Effector memory CD8-positive, alpha-beta T cell (primary cell): ENCODE data around the gene SPOCD1.

Experiments used
- ATAC-seq: fragments of 150-1000 bp; cut with Tn5 transposase; replicated peaks from 2 replicates; pipeline ENCODE4 v1.10.0; 2021; ENCODE audit warnings: mild to moderate bottlenecking, moderate library complexity
- DNase-seq, 3 experiments: peaks; one replicate each; pipeline ENCODE4 v3.0.0; 2021
- H3K27ac Mint-ChIP-seq, 2 donors: one replicate each; pipeline ENCODE4 v1.8.0; 2022; ENCODE audit warnings: mild to moderate bottlenecking in 2 of 2, mixed read lengths in 2 of 2, moderate library complexity in 2 of 2
- H3K27me3 Mint-ChIP-seq, 2 donors: one replicate each; pipeline ENCODE4 v1.8.0; 2022; ENCODE audit warnings: mixed read lengths in 2 of 2
- H3K36me3 Mint-ChIP-seq: one replicate; pipeline ENCODE4 v1.8.0; 2022; ENCODE audit warnings: mild to moderate bottlenecking, moderate library complexity, mixed read lengths; ENCODE audit not compliant: insufficient read depth
- H3K4me1 Mint-ChIP-seq, 2 donors: one replicate each; pipeline ENCODE4 v1.8.0; 2022; ENCODE audit warnings: low read depth in 2 of 2, mixed read lengths in 2 of 2
- H3K4me3 Mint-ChIP-seq, 2 donors: one replicate each; pipeline ENCODE4 v1.8.0; 2022; ENCODE audit warnings: mild to moderate bottlenecking in 2 of 2, mixed read lengths in 2 of 2, moderate library complexity in 2 of 2
- H3K9me3 Mint-ChIP-seq, 2 donors: one replicate each; pipeline ENCODE4 v1.8.0; 2022; ENCODE audit warnings: mixed read lengths in 2 of 2

Gene SPOCD1

GRCh38 chr1:31745946-31746670 is 69.7 kb downstream of the SPOCD1 start:
- Mint-ChIP-seq H3K27me3 (no peaks in the 10 kb centered on the region), H3K36me3 (peaks cover 2% of the 10 kb centered on the region), H3K4me3 (peak overlapping the region; percentile 65 to 75), H3K4me1 (peaks cover 51 to 55% of the 10 kb centered on the region in 2 donors), H3K27ac (peak overlapping the region; percentile 54 to 84), H3K9me3 (no peaks in the 10 kb centered on the region)
- ATAC-seq (no peak), DNase-seq (no peak)

- Mint-ChIP-seq H3K27ac (no peak overlapping the region), H3K4me3 (peak overlapping the region in 1 of 2 donors; percentile 27), H3K27me3 (no peaks in the 10 kb centered on the region), H3K36me3 (peaks cover 2% of the 10 kb centered on the region), H3K9me3 (no peaks in the 10 kb centered on the region), H3K4me1 (peaks cover 43 to 47% of the 10 kb centered on the region in 2 donors)
- peak; percentile 82 for ATAC-seq
- peak; percentile 46 to 63 (median 50) for DNase-seq
These were observed 70.5 kb downstream of the SPOCD1 start for GRCh38 chr1:31745096-31745945.

- H3K9me3 Mint-ChIP-seq = no peaks in the 10 kb centered on the region
- peaks cover 33 to 44% of the 10 kb centered on the region in 2 donors for H3K4me1 Mint-ChIP-seq
- peaks cover 2% of the 10 kb centered on the region for H3K36me3 Mint-ChIP-seq
- DNase-seq (no peak), ATAC-seq (peak; percentile 50)
- H3K27me3 Mint-ChIP-seq = no peaks in the 10 kb centered on the region
- H3K27ac Mint-ChIP-seq = peak overlapping the region in 1 of 2 donors; percentile 36
- peak overlapping the region; percentile 27 to 34 for H3K4me3 Mint-ChIP-seq
These were observed 71.5 kb downstream of the SPOCD1 start for GRCh38 chr1:31744165-31744888.

- H3K36me3 Mint-ChIP-seq = peaks cover 2% of the 10 kb centered on the region
- no peaks in the 10 kb centered on the region for H3K9me3 Mint-ChIP-seq
- DNase-seq = no peak
- H3K4me3 Mint-ChIP-seq = no peak overlapping the region
- no peak for ATAC-seq
- H3K27me3 Mint-ChIP-seq = no peaks in the 10 kb centered on the region
- H3K27ac Mint-ChIP-seq = no peak overlapping the region
- peaks cover 23 to 39% of the 10 kb centered on the region in 2 donors for H3K4me1 Mint-ChIP-seq
These were observed 73.2 kb downstream of the SPOCD1 start for GRCh38 chr1:31742462-31743212.
